Skeletal muscle cell (primary cell): ENCODE measurements around the gene TNFRSF19.
"Not testable (repeated sequence)": the region's sequence is repeated elsewhere in the genome, so short reads cannot be mapped to it uniquely, and the experiment has no call there.

Source experiments
- DNase-seq: peaks from one replicate; pipeline ENCODE4 v3.0.0-alpha.2; 2010; ENCODE audit warnings: low read depth
- H3K4me3 ChIP-seq: 2 replicates; pipeline ENCODE4 v1.5.1; 2011; ENCODE audit warnings: low read depth, mild to moderate bottlenecking, control low read depth, low read length, moderate library complexity

TNFRSF19 gene

GRCh38 chr13:23563085-23563845 is 6.9 kb upstream of the TNFRSF19 start:
- no peak overlapping the region for H3K4me3 ChIP-seq
- DNase-seq, result no peak

- no peak overlapping the region for H3K4me3 ChIP-seq
- DNase-seq, result no peak
Observed at GRCh38 chr13:23567906-23568460, 2.2 kb upstream of the TNFRSF19 start.

- H3K4me3 ChIP-seq, result peak overlapping the region; percentile 34
- no peak for DNase-seq
Observed at GRCh38 chr13:23570921-23571315, 706 bp downstream of the TNFRSF19 start.

- DNase-seq, result no peak
- H3K4me3 ChIP-seq, result peak overlapping the region; percentile 34
Observed at GRCh38 chr13:23571431-23571830, 1.2 kb downstream of the TNFRSF19 start.

- no peak overlapping the region for H3K4me3 ChIP-seq
- no peak for DNase-seq
Observed at GRCh38 chr13:23572836-23573235, 2.6 kb downstream of the TNFRSF19 start.

GRCh38 chr13:23574421-23575145 is 4.4 kb downstream of the TNFRSF19 start:
- DNase-seq, result no peak
- no peak overlapping the region for H3K4me3 ChIP-seq

- no peak overlapping the region for H3K4me3 ChIP-seq
- no peak for DNase-seq
Observed at GRCh38 chr13:23575632-23576031, 5.4 kb downstream of the TNFRSF19 start.

GRCh38 chr13:23578411-23579071 is 8.3 kb downstream of the TNFRSF19 start:
- H3K4me3 ChIP-seq, result peak overlapping the region; percentile 88
- DNase-seq, result peak; percentile 20

GRCh38 chr13:23579072-23579895 is 9.1 kb downstream of the TNFRSF19 start:
- peak overlapping the region; percentile 88 for H3K4me3 ChIP-seq
- DNase-seq, result peak; percentile 44

- H3K4me3 ChIP-seq, result peak overlapping the region; percentile 88
- no peak for DNase-seq
Observed at GRCh38 chr13:23579896-23580683, 9.9 kb downstream of the TNFRSF19 start.

- DNase-seq, result no peak
- peak overlapping the region; percentile 88 for H3K4me3 ChIP-seq
Observed at GRCh38 chr13:23580684-23581060, 10.5 kb downstream of the TNFRSF19 start.

GRCh38 chr13:23583491-23583890 is 13.3 kb downstream of the TNFRSF19 start:
- no peak for DNase-seq
- no peak overlapping the region for H3K4me3 ChIP-seq

- no peak overlapping the region for H3K4me3 ChIP-seq
- no peak for DNase-seq
Observed at GRCh38 chr13:23584275-23584674, 14.1 kb downstream of the TNFRSF19 start.

- no peak for DNase-seq
- no peak overlapping the region for H3K4me3 ChIP-seq
Observed at GRCh38 chr13:23586336-23586735, 16.1 kb downstream of the TNFRSF19 start.

- H3K4me3 ChIP-seq, result no peak overlapping the region
Observed at GRCh38 chr13:23588666-23589065, 18.5 kb downstream of the TNFRSF19 start.

GRCh38 chr13:23592596-23592995 is 22.4 kb downstream of the TNFRSF19 start:
- no peak overlapping the region for H3K4me3 ChIP-seq
- no peak for DNase-seq

More at GRCh38 chr13:23588666-23589065, 18.5 kb downstream of the TNFRSF19 start:
- DNase-seq, result no peak

GRCh38 chr13:23593148-23593547 is 22.9 kb downstream of the TNFRSF19 start:
- no peak overlapping the region for H3K4me3 ChIP-seq
- DNase-seq, result no peak

- DNase-seq, H3K4me3 ChIP-seq: not testable (repeated sequence)
Observed at GRCh38 chr13:23594290-23594689, 24.1 kb downstream of the TNFRSF19 start.
